GM12872 (cell line): Measurements from ENCODE around the gene PRKCA.

Source experiments
- CTCF ChIP-seq: IDR thresholded peaks from 3 replicates; pipeline ENCODE4 v1.5.1; 2011; ENCODE audit warnings: low read depth, mild to moderate bottlenecking, low read length, moderate library complexity; ENCODE audit not compliant: insufficient read depth

The PRKCA gene

GRCh38 chr17:66580184-66580955 is 278.0 kb downstream of the PRKCA start:
- TF ChIP-seq CTCF = no peak

- TF ChIP-seq CTCF = no peak
Measured at GRCh38 chr17:66580956-66581391, 278.6 kb downstream of the PRKCA start.

- no peak; the same call in 2 of the 3 replicates for TF ChIP-seq CTCF
Measured at GRCh38 chr17:66582373-66583111, 280.1 kb downstream of the PRKCA start.

GRCh38 chr17:66583112-66583748 is 280.8 kb downstream of the PRKCA start:
- TF ChIP-seq CTCF = no peak

GRCh38 chr17:66584927-66585326 is 282.5 kb downstream of the PRKCA start:
- TF ChIP-seq CTCF = no peak

GRCh38 chr17:66585472-66585871 is 283.1 kb downstream of the PRKCA start:
- TF ChIP-seq CTCF = no peak

- TF ChIP-seq CTCF = no peak
Measured at GRCh38 chr17:66589892-66590291, 287.5 kb downstream of the PRKCA start.
